IPS-NIHi11 (cell line): ENCODE measurements around the gene ADARB2.
A peak's percentile ranks its signal among the peaks of the same experiment; 100 is the strongest.

ENCODE experiments used
- DNase-seq: peaks from one replicate; pipeline ENCODE4 v3.0.0; 2012; ENCODE audit warnings: mixed read lengths, low spot score

Gene ADARB2

DNA sequence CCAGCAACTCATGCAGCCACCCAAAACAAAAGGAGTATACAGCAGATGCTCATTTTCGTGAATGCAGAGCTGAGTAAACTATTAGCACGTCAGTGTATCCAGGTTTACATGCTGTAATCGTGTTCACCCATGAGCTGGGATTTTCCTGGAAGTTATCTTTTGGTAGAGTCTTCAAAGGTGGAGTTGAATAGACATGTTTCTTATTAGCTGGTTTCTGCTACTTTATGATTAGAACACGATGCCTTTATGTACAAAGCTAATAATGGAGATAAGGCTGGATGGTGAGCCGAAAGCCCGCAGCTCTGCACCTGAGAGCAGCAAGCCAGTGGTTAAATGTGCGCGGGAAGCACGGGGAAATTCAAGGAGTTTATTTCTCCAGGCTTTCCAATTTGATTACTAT, 123.8 kb downstream of the ADARB2 start:
- DNase-seq = no peak

- DNase-seq = no peak
Measured at GRCh38 chr10:1612908-1613307, 124.4 kb downstream of the ADARB2 start.

GRCh38 chr10:1611936-1612550, 125.3 kb downstream of the ADARB2 start:
- peak; percentile 46 for DNase-seq

GRCh38 chr10:1610986-1611770, 126.1 kb downstream of the ADARB2 start:
- no peak for DNase-seq

DNA sequence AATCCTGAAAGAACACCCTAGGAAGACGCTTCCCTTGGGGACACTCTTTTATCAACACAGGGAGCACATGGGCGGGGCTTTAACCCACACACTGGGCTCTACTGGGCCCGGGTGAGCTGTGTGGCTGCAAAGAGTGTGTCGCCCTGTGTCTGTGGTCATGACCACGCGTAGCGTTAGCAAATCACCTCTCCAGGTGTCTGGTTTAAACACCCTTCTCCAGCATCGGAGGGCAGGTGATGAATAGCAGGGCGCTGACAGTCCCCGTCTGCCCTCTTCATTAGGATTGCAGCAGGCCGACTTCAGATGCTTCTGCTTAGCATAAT, 127.7 kb downstream of the ADARB2 start:
- no peak for DNase-seq

- DNase-seq = peak; percentile 71
Measured at GRCh38 chr10:1608851-1609647, 128.3 kb downstream of the ADARB2 start.

DNA sequence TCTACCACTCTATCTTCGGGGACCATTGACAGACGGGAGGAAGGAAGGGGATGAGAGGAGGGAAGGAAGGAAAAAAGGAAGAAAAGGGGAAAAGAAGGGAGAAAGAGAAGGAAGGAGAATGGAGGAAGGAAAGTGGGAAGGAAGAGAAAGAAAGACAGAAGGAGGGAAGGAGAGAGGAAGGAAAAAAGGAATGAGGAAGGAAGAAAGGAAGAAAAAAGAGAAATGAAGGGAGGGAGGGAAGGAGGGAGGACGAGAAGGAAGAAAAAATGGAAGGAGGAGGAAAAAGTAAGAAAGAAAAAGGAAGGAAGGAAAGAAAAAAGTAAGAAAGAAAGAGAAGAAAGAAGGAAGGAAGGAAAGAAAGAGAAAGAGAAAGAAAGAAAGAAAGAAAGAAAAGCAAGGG, 128.9 kb downstream of the ADARB2 start:
- no peak for DNase-seq

GRCh38 chr10:1607466-1607865, 129.9 kb downstream of the ADARB2 start:
- no peak for DNase-seq

DNA sequence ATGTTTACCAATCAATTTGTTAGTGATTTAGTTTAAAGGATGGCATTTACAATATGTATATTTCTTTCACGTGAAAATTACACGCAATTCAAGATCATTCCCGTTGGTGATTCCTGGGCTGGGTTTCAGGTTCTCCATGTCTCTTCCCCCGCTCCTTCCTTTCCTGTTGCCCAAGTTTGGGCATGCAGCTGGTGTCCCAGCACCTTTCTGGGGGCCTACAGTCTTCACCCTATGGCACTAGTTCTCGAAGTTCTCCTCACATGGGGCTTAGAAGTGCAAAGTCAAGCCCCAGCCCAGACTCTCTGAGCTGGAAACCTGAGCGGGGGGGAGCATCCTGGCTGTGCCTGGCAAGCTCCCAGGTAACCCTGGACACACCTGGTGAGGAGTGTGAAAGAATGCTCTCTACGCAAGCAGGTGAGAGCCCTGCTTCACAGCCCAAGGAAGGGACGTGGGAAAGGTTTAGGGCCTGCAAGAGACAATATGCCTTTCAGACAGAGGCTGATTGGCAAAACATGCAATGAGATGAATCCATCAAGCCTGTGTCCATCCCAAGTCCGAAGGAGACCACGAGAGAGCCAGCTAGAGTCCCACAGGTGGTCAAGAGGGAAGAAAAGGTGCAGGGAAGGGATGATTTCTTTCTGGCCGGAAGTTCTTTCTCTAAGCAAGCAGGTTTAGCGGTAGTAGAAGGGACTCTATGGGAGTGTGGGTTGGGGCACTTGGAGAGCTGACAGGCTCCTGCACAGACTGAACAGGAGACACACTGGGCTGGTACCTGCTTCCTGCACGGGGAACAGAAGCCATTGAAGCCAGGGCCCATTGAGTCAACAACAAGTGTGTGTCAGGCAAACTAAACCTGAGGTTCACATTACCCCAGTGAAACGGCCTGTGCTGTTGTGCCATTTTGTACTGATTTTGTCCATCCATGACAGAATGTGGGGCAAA, 131.1 kb downstream of the ADARB2 start:
- DNase-seq = no peak

DNA sequence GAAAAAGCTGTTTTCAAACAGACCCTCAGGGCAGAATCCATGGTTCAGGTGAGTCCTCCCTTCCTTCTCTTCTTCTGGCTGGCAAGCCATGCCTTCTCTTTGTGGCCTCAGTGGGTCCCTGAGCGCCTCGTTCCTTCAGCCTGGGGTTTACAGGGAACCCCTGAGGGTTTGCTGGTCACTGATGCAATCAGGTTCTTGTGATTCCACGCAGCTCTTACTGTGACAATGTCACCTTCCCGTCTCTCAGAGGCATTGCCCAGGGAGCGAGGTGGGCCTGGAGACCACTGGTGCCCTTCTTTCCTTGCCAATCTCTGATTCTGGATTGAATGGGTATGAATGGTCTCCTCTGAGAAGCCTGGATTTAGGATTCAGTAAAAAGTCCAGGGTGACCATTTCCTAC, 132.2 kb downstream of the ADARB2 start:
- no peak for DNase-seq

GRCh38 chr10:1604246-1604645, 133.1 kb downstream of the ADARB2 start:
- DNase-seq = no peak

GRCh38 chr10:1603181-1603580, 134.1 kb downstream of the ADARB2 start:
- DNase-seq = no peak

- no peak for DNase-seq
Measured at GRCh38 chr10:1602037-1602484, 135.3 kb downstream of the ADARB2 start.

DNA sequence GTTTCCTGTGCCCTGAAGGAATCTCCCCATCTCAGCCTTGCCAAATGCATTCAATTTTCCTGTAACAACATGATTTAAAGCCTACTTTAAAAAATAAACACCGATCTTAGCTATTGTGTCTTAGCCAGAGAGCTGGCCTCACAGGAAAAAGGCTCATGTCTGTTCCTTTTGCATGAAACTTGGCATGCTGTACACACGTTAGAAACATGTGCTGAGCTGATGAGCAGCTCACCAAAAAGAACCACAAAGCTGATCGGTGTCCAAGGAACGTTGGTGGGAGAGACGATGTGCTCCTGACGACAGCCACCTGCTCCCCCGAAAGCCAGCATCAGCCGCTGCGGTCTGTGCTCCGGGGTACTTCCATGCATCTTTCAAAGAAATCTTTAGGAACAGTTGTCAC, 135.9 kb downstream of the ADARB2 start:
- no peak for DNase-seq

DNA sequence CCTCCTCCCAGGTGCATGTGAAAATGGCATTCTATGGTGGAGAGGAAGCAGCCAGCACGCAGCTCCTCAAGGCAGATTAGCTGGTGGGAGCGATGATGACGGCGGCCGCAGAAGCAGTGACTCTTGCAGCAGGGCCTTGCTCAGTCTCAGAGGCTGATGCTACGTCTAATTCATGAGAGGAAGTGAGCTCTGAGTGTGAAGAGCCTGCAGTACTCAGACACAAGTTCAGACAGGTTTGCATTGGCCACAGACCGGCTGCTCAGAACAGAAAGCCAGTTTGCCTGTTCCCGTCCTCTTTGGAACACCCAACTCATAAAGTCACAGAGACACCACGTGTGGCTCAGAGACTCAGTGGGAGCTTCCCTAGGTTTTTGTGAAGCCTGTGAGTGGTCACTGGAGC, 136.5 kb downstream of the ADARB2 start:
- DNase-seq = no peak

- DNase-seq = no peak
Measured at GRCh38 chr10:1598393-1599153, 138.8 kb downstream of the ADARB2 start.

DNA sequence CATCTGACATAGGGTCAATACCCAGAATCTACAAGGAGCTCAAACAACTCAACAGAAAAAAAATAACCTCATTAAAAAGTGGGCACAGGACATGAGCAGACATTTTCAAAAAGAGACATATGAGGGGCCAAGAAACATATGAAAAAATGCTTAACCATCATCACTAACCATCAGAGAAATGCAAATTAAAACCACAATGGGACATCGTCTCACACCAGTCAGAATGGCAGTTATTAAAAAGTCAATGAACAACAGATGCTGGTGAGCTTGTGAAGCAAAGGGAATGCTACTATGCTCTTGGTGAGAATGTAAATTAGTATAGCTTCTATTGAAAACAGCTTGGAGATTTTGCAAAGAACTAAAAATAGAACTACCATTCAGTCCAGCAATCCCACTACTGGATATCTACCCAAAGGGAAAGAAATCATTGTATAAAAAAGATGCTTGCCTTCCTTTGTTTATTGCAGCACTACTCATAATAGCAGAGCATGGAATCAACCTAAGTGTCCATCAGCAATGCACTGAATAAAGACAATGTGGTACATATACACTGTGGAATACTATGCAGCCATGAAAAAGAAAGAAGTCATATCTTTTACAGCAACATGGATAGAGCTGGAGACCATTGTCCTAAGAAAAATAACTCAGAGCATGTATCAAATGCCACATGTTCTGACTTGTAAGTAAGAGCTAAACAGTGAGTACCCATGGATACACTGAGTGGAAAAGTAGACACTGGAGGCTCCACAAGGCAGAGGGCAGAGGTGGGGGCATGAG, 139.8 kb downstream of the ADARB2 start:
- DNase-seq = no peak

- no peak for DNase-seq
Measured at GRCh38 chr10:1596482-1597099, 140.7 kb downstream of the ADARB2 start.

- DNase-seq = no peak
Measured at GRCh38 chr10:1595726-1596125, 141.6 kb downstream of the ADARB2 start.

DNA sequence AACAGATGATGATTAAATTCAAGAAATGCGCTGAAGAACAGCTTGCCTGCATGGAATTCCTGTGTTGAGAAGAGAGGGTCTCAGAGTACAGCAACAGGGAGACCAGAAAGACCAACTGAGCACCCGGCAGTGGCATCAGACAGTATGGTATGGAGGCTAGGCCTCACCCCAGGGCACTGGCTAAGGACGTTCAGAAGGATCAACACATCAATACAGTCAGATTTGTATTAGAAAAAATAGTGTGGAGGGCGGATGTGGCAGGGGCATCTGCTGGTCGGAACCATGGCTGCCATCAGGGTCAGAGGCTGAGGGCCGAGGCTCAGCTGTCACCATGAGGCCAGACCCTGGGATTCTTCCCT, 142.1 kb downstream of the ADARB2 start:
- no peak for DNase-seq
